Pancreas (tissue), 10 donors: ENCODE data around the gene KLHL26. TPM values are rescaled to one million over a fixed set of nuclear protein-coding genes. Genes with fewer than 3 reads are reported as not detected.
A peak's percentile ranks its signal among the peaks of the same experiment; 100 is the strongest.

Experiments
- ATAC-seq, 4 donors: fragments of 200-7000 bp; cut with Tn5 transposase; one replicate each; pipeline versions ENCODE4 v1.8.0 to v1.9.1; 2020; ENCODE audit warnings: mild to moderate bottlenecking in 4 of 4, moderate library complexity in 4 of 4
- DNase-seq, 6 donors: peaks; one replicate each; pipeline ENCODE4 v3.0.0-alpha.2; 2020
- FAIRE-seq: peaks from 2 replicates; lab custom pipeline; 2012; peaks lifted over from hg19 to GRCh38; lab: Jason Lieb, UNC
- H3K27ac ChIP-seq, 4 donors: fragments of 200-600 bp; sonication (generic); 1 replicate in 3 of 4; 2 replicates in 1 of 4; pipeline versions ENCODE4 v1.5.0 to v1.8.0; 2020
- H3K27me3 ChIP-seq, 4 donors: fragments of 200-600 bp; one replicate each; pipeline ENCODE4 v1.8.0; 2021
- H3K36me3 ChIP-seq, 3 donors: fragments of 200-600 bp; sonication (generic) in 1 of 3; one replicate each; pipeline versions ENCODE4 v1.5.0 to v1.8.0; 2020 to 2021
- H3K4me1 ChIP-seq, 3 donors: fragments of 200-600 bp; one replicate each; pipeline ENCODE4 v1.8.0; 2021
- H3K4me3 ChIP-seq, 4 donors: fragments of 200-600 bp; sonication (generic) in 2 of 4; one replicate each; pipeline versions ENCODE4 v1.5.0 to v1.8.0; 2020 to 2021
- H3K9me3 ChIP-seq, 4 donors: fragments of 200-600 bp; one replicate each; pipeline ENCODE4 v1.8.0; 2021
- WGBS, 2 donors: extraction: QIAGEN DNeasy Blood & Tissue Kit; methylation state at CpG; one replicate each; pipeline ENCODE4 v1.1.7; 2013; 5-methylcytosine and 5-hydroxymethylcytosine counted together
- intact Hi-C, 3 donors: fragments of 100-400 bp; cut with DNase I; formaldehyde crosslinking; loops; one replicate each; pipeline versions ENCODE4 v1.11.1 to v1.14.2; 2022
- polyA plus RNA-seq, 2 donors: library from polyadenylated mRNA; stranded (reverse); fragments of 200-250 nt; gene quantifications; one replicate each; pipeline ENCODE4 v1.2.3, GENCODE V29; 2013
- total RNA-seq, 6 donors: library from RNA; stranded (reverse); fragmentation: NEBNext Ultra II Directional in 4 of 6; extraction: Animal tissue kit (Norgen Biotek cat#: 25700) in 4 of 6; gene quantifications; one replicate each; pipeline versions ENCODE4 v1.2.1 to v1.2.4, GENCODE V29; 2021 to 2023
- TF ChIP-seq, protein P1 (sequence below), 4 donors: fragments of 200-600 bp; sonication (generic) in 3 of 4; IDR thresholded peaks; one replicate each; pipeline versions ENCODE4 v1.5.0 to v1.8.0; 2021; ENCODE audit warnings: antibody characterized with exemption in 4 of 4
- donor health status: healthy with polysubstance abuse.
- donor health status: DM: no; HTN: no; CAD: no; lungs with moderate emphysema.
- donor health status: DM: no; HTN: no; CAD: no.
- donor health status: control.
- donor health status: control.
- donor health status: Bipolar disorder and iron deficiency.
- donor health status: DM: yes; HTN: yes; CAD: no.
- donor health status: DM: no; HTN: no; CAD: no.
- donor health status: DM: no; HTN: no; CAD: no.
- donor health status: DM: yes; HTN: yes; CAD: no.

KLHL26 gene
- total and polyA plus RNA-seq, 8 donors, result 3.2 to 7.8 (median 5.0) TPM

DNA sequence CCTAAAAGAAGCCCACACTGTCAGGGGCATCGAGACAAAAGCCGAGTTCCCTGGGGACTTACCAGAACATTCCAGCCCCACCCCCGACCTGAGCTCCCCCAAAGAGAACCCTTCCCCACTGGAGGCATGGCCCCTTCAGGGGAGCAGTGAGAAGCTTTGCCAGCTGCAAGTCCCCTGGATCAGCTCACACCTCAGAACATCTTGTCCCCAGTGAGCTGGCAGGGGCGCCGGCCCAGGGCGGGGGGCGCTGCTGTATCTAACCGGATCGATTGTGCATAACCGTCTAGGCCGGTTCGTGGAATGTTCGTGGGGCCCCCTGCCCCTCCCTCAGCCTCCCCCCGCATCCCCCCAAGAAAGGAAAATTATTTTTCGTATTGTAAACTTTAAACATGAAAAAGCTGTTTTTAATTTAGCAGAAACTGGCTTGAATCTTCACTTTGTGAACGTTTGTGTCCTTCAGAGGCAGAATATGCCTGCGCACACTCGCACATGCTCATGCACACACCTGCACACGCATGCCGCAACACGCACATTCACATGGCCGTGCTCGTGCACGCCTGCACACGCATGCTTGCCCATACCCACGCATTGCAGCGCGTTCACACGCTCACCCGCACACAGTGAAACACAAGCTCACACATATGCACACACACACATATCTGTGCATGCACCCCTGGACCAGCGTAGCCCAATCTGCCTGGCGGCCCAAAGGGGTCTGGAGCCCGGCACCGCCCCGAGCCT lies 34.6 kb downstream of the KLHL26 start:
- no peaks in the 10 kb centered on the region for H3K27me3 ChIP-seq
- FAIRE-seq (no peak), DNase-seq (no peak), ATAC-seq (no peak)
- TF ChIP-seq, protein P1, sequence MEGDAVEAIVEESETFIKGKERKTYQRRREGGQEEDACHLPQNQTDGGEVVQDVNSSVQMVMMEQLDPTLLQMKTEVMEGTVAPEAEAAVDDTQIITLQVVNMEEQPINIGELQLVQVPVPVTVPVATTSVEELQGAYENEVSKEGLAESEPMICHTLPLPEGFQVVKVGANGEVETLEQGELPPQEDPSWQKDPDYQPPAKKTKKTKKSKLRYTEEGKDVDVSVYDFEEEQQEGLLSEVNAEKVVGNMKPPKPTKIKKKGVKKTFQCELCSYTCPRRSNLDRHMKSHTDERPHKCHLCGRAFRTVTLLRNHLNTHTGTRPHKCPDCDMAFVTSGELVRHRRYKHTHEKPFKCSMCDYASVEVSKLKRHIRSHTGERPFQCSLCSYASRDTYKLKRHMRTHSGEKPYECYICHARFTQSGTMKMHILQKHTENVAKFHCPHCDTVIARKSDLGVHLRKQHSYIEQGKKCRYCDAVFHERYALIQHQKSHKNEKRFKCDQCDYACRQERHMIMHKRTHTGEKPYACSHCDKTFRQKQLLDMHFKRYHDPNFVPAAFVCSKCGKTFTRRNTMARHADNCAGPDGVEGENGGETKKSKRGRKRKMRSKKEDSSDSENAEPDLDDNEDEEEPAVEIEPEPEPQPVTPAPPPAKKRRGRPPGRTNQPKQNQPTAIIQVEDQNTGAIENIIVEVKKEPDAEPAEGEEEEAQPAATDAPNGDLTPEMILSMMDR (IDR thresholded peaks at IDR 0.05), result no peak
- H3K4me1 ChIP-seq, result no peaks in the 10 kb centered on the region
- WGBS, 2 donors, result 89 to 91% methylated on average over 35 of the region's 35 CpGs
- no peak overlapping the region for H3K4me3 ChIP-seq
- peaks cover 0 to 19% (median 7%) of the 10 kb centered on the region in 3 donors for H3K36me3 ChIP-seq
- H3K27ac ChIP-seq, result no peak overlapping the region
- no peaks in the 10 kb centered on the region for H3K9me3 ChIP-seq
- intact Hi-C loops, result no loop called here

DNA sequence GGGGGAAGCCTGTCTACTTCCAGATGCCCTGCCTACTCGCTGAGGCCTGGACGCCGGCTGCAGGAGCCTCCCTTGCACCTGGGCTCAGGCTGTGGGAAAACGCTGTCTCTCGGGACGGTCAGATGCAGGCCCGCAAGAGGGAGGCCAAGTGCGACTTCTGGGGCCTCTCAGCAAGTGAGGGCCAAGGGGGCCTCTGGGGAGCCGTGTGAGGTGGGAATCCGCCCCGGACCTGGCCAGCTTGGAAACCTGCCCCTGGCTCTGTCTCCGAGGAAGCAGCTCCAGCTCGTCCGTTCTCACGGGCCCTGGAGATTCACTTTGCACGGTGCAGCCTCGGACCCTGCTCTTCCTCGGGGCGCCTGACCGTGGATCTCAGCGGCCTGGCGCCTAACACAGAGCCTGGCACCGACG lies 35.2 kb downstream of the KLHL26 start:
- peaks cover 0 to 19% (median 7%) of the 10 kb centered on the region in 3 donors for H3K36me3 ChIP-seq
- no peak overlapping the region for H3K4me3 ChIP-seq
- intact Hi-C loops, result no loop called here
- DNase-seq, result no peak
- 86 to 88% methylated on average over 24 of the region's 24 CpGs for WGBS, 2 donors
- no peak overlapping the region for H3K27ac ChIP-seq
- H3K4me1 ChIP-seq, result no peaks in the 10 kb centered on the region
- no peaks in the 10 kb centered on the region for H3K27me3 ChIP-seq
- FAIRE-seq, result no peak
- no peak for ATAC-seq
- H3K9me3 ChIP-seq, result no peaks in the 10 kb centered on the region
- TF ChIP-seq, protein P1 (IDR thresholded peaks at IDR 0.05), result no peak

DNA sequence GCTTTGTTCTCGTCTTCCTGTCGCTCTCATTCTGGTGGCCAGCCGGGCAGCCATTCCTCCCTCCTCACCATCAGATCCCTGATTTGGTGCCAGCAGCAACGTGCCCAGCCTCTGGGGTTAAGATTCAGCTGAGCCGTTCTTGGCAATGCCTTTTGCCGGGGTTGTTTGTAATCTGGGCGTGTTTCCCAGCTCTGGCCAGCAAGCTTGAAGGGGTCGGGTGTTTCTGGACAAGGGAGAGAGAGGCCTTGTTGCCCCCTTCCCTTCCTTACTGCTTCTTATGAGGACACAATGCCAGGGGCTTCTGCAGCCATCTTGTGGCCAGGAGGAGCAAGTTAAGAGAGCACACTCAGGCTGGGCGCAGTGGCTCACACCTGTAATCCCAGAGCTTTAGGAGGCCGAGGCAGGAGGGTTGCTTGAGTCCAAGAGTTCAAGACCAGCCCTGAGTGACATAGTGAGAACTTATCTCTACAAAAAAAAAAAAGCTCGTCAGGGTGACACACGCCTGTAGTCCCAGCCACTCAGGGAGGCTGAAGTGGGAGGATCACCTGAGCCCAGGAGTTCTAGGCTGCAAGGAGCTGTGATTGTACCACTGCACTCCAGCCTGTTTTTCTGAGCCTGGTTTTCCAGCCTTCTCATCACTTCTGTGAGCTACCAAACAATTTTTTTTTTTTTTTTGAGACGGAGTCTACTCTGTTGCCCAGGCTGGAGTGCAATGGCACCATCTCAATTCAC lies 35.9 kb downstream of the KLHL26 start:
- ATAC-seq (peak in 1 of 4 donors; percentile 36), DNase-seq (peak in 1 of 6 donors; percentile 19), FAIRE-seq (no peak)
- H3K27me3 ChIP-seq, result no peaks in the 10 kb centered on the region
- WGBS, 2 donors, result 51 to 52% methylated on average over 13 of the region's 13 CpGs
- H3K9me3 ChIP-seq, result no peaks in the 10 kb centered on the region
- H3K4me3 ChIP-seq, result no peak overlapping the region
- peaks cover 0 to 17% (median 7%) of the 10 kb centered on the region in 3 donors for H3K36me3 ChIP-seq
- H3K4me1 ChIP-seq, result no peaks in the 10 kb centered on the region
- intact Hi-C loops, result no loop called here
- TF ChIP-seq, protein P1 (IDR thresholded peaks at IDR 0.05), result no peak
- no peak overlapping the region for H3K27ac ChIP-seq

DNA sequence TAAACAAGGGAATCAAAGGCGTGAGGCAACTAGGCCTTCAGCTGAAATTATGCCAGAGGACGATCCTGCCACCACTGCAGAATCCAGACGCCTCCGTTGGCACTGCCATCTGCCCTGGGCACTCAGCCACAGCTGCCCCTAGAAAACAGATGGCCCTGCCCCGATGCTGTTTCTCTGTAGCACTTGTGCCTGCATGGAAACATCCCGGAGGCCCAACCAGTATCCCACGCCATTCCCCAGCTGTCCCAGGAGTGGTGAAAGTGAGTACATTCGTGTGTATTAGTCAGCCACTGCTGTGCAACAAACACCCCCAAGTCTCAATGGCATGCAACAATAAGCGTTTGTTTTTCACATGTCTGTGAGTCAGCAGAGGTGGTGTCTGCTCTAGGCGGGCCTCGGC lies 37.8 kb downstream of the KLHL26 start:
- DNase-seq, result peak in 1 of 6 donors; percentile 21
- no peak overlapping the region for H3K27ac ChIP-seq
- TF ChIP-seq, protein P1 (IDR thresholded peaks at IDR 0.05), result no peak
- intact Hi-C loops, result no loop called here
- H3K4me1 ChIP-seq, result peaks cover 0 to 3% (median 0%) of the 10 kb centered on the region in 3 donors
- FAIRE-seq, result no peak
- 65 to 67% methylated on average over 11 of the region's 11 CpGs for WGBS, 2 donors
- H3K36me3 ChIP-seq, result no peaks in the 10 kb centered on the region
- H3K27me3 ChIP-seq, result no peaks in the 10 kb centered on the region
- ATAC-seq, result peak in 1 of 4 donors; percentile 16
- H3K9me3 ChIP-seq, result no peaks in the 10 kb centered on the region
- no peak overlapping the region for H3K4me3 ChIP-seq
